ENCODE results near the gene DUSP5.

DNA sequence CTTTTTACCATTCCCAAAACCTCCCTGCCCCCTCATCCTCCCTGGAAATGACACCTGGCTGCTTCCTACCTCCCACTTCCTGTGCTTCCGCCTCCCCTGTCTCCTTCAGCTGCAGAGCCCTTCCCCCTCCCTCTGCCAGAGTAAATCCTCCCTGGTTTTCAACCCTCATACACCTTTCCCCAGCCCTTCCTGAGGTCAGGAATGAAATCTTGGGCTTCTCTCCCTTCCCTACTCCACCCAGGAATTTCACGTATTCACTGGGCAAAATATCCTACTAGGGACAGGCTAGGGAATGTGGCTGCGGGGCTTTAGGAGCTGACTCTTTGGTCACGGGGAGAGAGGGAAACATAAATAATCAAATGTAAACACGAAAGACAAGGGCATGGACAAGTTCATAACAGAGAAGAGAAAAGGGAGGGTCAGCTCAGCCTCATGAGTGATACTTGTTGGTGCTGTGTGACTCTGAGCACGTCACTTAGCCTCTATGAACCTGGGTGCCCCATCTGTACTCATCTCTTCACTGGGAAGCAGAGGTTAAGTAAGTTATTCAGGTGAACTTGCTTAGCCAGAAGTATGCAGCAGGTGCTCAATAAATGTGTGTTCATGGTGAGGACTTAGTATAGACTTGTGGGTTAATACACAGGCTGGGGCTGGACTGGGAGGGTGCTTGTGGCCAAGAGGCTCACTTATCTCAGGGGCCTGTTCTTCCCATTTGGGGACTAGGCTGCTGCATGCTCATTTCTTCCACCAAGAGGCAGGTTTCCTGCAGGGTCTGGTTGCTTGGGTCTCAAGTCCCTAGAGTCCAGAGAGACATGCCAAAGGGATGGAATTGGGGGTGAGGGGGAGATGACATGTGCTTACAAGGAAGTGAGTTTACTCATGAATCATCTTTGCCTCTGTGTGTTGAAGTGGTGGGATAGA lies 10.0 kb upstream of the DUSP5 start:
- TF ChIP-seq, protein P1, sequence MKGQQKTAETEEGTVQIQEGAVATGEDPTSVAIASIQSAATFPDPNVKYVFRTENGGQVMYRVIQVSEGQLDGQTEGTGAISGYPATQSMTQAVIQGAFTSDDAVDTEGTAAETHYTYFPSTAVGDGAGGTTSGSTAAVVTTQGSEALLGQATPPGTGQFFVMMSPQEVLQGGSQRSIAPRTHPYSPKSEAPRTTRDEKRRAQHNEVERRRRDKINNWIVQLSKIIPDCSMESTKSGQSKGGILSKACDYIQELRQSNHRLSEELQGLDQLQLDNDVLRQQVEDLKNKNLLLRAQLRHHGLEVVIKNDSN (IDR thresholded peaks at IDR 0.05; ENCODE audit: borderline replicate concordance, extremely low read length, insufficient read depth, low read depth, low read length), result no peak
- TF ChIP-seq, protein P2, sequence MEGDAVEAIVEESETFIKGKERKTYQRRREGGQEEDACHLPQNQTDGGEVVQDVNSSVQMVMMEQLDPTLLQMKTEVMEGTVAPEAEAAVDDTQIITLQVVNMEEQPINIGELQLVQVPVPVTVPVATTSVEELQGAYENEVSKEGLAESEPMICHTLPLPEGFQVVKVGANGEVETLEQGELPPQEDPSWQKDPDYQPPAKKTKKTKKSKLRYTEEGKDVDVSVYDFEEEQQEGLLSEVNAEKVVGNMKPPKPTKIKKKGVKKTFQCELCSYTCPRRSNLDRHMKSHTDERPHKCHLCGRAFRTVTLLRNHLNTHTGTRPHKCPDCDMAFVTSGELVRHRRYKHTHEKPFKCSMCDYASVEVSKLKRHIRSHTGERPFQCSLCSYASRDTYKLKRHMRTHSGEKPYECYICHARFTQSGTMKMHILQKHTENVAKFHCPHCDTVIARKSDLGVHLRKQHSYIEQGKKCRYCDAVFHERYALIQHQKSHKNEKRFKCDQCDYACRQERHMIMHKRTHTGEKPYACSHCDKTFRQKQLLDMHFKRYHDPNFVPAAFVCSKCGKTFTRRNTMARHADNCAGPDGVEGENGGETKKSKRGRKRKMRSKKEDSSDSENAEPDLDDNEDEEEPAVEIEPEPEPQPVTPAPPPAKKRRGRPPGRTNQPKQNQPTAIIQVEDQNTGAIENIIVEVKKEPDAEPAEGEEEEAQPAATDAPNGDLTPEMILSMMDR (IDR thresholded peaks at IDR 0.05 in 2 of 3, conservative IDR thresholded peaks at IDR 0.05 in 1 of 3; ENCODE audit: control insufficient read depth in 2 of 3, extremely low read depth in 1 of 3, insufficient read depth in 1 of 3, low read depth in 3 of 3, low read length in 3 of 3), result no peak
- no peak for TF ChIP-seq MYC (IDR thresholded peaks at IDR 0.05; ENCODE audit: insufficient read depth, insufficient read length, insufficient replicate concordance, low read length, severe bottlenecking)
